GM18861 (cell line): ENCODE results near the gene ZNF516.
"Not testable (repeated sequence)": the region's sequence is repeated elsewhere in the genome, so short reads cannot be mapped to it uniquely, and the experiment has no call there.

Source experiments
- ATAC-seq: cut with Tn5 transposase; IDR thresholded peaks from one replicate; pipeline ENCODE4 v1.9.1; 2021; ENCODE audit not compliant: unreplicated experiment

ZNF516 gene

DNA sequence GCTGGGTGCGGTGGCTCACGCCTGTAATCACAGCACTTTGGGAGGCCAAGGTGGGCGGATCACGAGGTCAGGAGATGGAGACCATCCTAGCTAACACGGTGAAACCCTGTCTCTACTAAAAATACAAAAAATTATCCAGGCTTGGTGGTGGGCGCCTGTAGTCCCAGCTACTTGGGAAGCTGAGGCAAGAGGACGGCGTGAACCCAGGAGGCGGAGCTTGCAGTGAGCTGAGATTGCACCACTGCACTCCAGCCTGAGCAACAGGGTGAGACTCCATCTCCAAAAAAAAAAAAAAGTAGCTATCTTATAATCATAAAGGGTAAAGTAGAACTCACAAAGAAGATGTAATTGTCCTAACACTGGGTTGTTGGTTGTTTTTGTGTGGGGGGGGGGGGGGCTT is 21.5 kb downstream of the ZNF516 start:
- ATAC-seq: not testable (repeated sequence)

DNA sequence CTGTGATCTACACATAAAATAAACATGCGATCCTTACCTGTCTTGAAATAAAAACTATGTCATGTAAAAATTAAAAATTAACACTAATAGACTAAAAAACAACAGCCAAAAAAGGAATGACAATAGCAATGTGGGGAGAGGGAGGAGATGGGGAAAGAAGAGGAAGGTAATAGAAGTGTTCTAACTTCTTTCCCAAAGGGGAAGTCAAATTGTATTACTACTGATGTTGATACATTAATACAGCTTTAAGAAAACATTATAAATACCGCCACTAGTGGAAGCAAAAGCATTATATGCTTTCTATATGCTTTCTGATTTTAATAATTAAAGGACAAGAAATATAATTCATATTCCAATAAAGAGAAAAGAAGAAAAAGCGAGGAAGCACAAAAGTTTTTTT is 22.2 kb downstream of the ZNF516 start:
- ATAC-seq: no peak

DNA sequence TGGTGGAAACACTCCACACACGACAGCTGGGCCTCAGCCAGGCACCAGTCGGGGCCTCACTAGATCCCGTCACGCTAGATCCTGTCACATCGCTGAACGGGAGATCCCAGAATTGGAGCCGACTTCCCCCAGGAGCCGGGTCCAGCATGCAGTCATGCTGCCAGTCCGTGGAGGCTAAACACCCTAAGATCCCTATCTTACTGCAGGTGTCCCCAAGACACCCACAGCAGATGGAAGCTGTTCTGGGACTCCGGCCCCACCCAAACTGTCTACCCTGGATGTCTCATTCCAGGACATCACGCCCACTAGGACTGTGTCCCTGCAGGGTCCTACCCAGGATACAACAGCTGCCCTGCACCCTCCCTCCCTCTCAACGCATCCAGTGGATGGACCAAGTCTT is 23.4 kb downstream of the ZNF516 start:
- no peak for ATAC-seq

DNA sequence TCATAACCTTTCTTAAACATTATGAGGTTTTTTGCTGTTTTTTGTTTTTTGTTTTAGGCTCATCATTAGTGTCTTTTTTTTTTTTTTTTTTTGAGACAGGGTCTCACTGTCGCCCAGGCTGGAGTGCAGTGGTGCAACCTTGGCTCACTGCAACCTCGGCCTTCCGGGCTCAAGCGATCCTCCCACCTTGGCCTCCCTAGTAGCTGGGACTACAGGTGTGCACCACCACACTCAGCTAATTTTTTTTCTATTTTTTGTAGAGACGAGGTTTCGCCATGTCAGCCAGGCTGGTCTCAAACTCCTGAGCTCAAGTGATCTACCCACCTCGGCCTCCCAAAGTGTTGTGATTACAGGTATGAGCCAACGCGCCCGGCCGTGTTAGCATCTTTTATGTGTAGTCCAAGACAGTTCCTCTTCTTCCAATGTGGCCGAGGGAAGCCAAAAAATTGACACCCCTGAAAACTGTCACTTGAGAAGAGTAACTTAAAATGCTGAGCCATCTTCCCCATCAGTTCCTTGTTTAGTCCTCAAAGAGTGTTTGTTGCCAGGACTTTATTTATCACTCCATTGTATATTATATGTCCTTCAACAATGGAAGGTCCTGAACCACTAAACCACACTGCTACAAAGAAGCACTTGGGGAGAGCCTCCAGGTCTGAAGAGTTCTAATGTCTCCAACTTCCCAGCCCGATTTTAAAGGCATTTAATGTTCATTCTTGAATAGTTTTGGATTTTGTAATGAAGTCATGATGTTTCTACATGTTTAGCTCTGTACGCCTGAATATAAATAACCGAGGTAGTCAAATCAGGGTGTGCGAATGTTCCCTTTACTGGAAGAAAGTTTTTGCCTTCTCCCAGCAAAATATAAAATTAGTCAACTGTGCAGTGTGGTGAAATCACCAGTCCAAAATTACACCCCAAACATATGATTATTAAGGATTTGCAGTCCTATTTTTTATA is 26.4 kb downstream of the ZNF516 start:
- ATAC-seq: no peak

DNA sequence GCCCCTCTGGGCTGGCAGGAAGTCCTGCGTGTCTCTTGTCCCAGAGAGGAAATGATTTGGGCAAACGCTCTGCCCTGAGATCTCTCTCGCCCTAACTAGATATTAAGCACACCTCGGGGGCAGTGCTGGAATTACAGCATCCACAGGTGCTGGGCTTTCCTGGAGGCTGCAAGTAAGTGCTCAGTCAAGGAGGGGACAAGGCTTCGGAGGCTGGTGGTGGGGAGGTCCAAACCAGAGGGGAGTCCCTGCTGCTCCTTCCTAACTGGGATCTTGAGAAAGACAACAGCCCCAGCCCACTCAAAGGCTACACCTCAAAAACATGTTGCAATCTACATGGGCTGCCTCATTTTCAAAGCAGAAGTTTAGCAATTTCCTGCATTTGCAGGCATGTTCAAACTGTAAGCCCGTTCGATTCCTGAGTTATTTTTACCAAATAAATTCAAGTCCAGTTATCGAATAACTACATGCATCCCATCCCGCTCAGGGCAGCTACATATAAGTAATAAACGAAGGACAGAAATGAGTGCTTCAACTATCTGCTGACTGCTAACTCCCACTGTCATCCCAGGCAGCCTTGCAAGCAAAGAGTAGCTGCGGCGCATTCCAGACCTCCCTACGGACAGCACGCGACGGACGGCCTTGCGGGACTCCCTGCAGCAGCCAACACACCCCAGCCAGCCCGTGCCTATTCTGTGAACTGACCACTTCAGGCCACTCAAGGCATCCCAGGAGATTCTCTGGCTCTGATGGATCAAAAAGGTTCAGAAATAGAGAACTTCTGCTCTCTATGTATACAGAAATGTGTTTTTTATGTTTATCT is 27.5 kb downstream of the ZNF516 start:
- peak; percentile 53 for ATAC-seq

DNA sequence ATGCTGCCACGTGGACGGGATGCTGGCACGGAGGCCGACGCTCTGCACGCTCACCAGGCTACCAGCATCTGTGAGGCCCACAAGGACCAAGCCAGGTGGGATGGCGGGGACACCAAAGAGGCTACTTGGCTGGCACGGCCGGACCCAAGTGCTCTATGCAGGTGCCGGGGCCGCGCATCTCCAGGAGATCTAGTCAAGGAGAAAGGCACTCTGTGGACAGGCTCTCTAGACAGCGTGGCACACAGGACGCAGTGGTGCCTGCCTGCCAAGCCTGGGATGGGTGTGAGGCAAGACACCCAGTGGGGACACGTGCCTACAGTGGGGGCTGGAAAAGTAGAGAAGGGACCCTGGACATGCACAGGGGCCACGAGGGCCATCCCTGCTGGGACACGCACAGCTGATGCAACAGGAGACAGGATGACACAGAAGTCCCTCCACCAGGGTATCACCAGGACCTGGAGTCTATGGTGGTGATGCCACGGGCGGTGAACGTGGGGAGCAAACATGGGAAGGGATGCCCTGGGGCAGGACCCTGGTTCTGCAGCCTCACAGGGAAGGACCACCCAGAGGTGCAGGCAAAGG is 28.5 kb downstream of the ZNF516 start:
- no peak for ATAC-seq

DNA sequence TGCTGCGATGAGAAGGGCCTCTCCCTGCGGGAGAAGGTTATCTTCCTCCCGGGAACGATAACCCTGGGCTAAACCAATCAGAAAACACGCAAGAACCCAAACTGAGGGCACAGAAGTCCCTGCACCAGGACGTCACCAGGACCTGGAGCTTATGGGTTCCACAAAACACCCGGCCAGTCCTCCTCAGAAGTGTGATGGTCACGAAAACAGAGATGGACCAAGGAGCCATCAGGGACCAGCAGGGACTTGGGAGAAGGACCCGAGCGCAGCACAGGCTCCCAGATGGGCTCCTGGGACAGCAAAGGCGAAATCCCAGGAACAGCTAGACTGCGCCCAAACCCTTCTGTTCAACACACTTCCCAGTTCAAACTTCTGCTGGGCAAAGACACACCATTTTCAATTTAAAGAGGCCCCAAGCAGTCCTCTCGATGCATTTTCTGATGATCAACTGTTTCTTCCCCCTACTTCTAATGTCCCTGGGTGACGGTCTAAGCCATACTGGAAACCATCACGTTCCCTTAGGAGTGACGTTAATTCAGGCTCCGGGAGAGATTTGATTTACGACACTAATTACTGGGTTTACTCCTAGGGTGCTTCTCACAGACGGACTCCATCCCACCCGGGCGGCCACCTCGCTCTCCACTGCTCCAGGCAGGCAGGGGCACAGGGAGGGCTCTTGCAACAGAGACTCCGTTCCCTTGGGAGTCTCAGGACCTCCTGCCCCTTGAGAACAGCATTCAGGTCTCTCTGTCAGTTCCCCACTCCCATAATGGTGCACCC is 29.2 kb downstream of the ZNF516 start:
- no peak for ATAC-seq

DNA sequence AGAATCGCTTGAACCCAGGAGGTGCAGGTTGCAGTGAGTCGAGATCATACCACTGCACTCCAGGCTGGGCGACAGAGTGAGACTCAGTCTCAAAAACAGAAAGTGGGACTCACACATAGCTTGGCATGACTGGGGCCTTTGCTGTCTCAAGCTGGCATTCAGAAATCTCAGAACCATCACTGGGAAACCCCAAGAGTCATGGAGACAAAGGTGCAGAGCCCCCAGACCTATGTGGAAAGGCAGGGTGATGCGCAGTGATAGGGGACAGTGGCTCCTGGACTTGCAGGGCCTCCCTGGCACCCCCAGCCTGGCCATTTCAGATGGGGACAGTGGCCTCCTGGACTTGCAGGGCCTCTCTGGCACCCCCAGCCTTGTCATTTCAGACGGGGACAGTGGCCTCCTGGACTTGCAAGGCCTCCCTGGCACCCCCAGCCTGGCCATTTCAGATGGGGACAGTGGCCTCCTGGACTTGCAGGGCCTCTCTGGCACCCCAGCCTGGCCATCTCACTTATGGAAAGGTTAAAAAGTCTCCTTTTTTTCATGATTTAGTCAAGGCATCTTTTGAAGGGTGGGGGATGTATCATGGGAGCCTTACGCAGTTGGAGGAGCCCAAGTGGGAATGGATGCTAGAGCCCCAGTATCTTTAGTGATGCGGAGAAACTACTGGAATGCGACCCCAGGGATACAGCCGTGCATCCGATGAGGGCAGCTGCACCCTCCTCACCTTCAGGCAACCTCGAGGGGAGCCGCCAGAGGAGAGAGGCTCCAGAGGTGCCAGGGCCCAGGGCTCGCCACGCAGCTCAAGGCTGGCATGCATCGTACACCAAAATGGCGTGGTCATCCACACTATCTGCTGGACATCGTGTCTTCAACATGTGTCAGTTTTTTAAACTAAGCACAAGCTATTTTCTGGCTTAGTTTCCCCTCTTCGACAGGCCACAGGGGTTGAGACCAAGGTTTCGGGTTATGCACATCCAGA is 30.5 kb downstream of the ZNF516 start:
- ATAC-seq: no peak

DNA sequence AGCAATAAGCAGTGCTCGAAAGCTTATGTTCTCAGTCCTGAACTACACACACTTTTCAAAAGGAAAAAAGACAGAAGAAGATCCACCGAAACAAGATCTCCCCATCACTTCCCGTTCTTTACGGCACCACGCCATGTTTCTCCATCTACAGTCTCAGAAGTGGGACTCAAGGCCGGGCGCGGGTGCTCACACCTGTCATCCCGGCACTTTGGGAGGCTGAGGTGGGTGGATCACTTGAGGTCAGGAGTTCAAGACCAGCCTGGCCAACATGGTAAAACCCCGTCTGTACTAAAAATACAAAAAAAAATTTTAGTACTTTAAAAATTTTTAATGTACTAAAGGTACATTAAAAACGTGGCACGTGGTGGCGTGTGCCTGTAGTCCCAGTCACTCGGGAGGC is 31.2 kb downstream of the ZNF516 start:
- no peak for ATAC-seq

DNA sequence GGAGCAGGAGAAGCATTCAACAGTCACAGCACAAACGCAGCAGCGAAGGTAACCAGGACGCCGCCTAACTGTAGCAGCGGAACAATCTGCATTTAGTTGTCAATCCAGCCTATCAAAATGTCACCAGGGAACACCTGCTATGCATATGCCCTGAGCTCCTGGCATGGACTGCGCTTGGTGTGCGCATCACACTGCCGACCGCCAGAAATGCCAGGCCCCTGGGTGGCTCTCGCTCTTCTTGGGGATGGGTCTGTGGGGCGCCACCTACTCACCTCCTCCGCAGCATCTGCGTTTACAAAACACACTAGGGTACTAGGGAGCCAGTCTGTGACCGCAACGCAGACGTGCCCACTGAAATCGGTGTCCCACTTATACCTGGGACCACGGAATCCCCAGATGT is 31.7 kb downstream of the ZNF516 start:
- no peak for ATAC-seq

DNA sequence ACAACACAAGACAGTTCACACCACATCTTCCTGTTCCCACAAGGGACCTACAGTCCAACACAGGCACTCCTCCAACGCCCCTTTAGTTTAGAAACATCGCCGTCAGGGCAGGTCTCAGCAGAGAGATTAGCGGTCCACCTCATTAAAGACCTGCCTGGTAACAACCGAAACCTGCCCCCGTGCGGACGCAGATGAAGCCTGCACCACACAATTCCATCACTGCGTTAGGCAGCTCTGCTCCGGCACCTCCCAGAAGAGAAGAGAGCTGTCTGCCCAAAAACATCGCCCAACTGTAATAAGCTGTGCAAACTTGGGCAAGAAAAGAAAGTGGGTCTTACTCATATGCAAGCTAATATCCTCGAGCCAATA is 32.7 kb downstream of the ZNF516 start:
- ATAC-seq: no peak

DNA sequence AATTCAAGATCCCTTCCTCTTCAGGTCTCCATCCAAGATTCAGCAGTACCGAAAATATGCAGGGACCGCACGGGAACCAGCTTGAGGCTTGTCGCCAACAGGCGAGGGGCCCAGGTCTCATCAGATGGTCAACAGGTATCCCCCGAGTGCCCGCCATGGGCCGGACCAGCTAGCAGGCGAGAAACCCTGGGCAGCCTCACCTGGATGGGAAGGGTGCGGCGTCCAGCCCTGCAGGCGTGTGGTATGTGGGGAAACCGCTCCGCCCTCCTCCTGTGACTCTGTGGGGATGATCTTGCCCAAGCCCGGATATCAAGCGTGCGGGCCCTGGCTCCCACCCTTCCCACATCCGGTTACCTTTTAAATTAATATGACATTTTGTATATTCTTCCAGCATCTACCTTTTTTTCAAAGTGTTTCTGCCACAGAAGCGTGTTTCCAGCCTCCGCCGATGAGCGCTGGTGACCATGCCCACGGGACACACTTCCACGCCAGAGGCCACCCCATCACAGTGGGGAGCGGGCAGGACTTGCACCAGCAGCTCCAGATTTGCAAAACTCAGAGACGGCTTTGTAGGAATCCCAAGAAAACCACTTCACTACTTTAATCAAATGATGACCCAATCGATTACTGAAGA is 33.2 kb downstream of the ZNF516 start:
- ATAC-seq: no peak

DNA sequence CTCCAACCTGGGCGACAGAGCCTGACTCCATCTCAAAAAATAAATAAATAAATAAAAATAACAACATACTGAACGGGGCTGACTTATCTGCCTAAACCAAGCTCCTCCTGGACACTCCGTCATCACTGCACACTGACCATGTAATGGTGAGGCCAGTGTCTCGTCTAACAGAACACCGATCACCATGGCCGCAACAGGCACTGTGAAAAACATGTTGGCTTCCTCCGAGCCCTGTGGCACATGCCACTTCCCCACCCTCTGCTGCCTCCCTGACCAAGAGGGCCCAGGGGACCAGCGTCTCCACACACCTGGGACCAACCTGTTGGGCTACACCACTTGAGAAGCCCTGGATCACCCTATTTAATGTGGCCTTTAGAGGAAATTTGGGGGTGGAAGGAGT is 33.9 kb downstream of the ZNF516 start:
- no peak for ATAC-seq

DNA sequence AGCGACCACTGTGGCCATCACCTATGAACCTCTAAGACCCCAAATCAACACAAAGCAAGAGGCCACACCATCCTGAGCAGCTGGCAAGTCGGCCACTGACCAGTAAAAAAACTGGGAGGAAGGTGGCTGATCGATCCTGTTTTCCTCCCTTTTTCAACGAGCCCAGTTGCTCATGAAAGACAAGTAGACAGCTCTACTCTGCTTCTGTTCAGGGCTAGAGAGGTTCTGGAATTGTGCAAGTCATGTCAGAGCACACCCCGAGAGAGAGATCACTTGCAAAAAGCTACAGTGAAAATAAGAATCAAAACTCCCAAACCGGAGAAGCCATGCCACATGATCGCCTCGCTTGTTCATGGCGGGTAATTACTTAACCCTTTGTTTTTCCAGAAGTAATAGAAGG is 34.6 kb downstream of the ZNF516 start:
- no peak for ATAC-seq

DNA sequence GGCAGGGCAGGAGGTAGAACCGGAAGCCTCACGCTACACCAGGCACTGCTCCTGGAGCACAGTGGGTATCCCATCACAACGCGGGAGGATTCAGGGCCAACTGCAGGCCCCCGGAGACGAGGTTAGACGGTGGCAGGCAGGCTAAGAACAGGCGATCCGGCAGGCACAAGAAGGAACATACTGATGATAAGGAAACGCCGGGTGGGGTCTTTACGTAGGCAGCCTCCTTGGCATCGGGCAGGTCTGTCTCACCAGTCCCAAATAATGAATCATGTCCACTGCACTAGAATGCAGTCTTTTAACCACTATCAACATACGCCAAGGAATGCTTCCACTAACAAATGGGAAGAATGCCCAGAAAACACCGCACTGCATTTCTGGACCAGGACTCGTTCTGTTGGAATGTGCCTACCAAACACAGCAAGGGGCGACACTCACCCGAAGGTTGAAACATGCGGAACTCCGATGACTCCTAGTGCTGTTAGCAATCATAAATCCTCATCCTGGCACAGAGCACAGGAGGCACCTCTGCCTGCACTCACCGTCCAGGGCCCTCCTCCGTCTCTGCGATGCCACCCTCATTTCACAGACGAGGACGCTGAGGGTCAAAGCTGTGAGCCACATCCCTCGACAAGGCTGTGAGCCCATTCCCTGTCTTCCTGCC is 35.2 kb downstream of the ZNF516 start:
- no peak for ATAC-seq

DNA sequence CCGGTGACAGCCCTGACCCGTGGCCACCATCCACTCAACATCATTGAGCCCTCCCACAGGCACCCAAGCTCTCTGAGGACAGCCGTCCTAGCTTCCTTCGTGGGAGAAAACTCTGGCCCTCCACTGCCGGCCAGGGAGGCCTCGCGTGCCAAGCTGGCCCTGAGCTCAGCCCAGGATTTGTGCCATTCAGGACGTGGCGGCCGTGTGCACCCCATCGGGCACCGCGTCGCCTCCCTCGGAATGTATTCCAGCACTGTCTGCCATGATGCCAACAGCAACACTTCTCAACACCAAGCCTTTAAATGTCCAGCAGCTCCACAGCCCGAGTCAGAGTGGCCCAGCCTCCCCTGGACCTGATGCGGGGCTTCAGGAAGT is 35.7 kb downstream of the ZNF516 start:
- no peak for ATAC-seq

DNA sequence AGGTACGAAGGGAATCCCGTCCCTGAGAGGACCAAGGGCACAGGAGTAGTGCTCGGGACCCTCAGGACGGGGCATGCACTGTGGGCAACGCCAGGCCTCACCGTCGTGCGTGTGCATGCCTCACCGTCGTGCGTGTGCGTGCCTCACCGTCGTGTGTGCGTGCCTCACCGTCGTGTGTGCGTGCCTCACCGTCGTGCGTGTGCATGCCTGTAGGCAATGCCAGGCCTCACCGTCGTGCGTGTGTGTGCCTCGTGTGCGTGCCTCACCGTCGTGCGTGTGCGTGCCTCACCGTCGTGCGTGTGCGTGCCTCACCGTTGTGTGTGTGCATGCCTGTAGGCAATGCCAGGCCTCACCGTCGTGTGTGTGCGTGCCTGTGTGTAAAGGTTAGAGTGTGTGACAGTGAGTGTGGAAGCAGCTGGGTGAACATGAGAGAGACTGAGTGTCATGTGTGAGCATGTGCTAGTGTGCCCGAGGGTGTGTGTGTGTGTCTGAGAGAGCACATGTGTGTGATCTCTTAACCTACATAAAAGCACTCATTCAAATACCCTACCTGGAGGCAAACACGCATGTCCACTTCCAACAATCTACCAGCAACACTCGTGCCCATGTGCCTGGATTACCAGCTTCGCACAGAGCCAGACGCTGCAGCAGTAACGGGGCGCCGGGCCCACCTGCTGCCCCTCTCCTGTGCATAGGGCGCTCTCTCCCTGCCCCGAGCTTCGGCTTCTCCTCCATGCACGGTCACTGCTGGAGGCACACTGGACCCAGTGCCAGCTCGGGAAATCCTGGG is 36.3 kb downstream of the ZNF516 start:
- ATAC-seq: no peak

DNA sequence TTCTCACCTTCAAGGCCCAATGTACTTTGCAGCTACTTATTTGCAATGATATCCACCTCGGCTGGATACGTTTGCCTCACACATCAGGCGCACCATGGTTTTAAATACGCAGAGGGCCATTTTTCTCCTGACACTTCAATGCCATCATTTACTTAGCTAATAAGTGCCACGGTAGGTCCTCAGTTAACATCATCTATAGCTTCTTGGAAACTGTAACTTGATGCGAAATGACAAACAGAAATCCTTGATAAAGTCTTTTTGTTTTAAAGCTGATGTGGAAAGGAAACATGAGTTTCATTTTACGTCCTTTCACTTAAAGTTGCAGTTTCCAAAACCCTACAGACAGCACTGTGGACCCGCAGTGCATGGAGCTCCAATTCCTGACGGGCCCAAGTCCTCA is 37.1 kb downstream of the ZNF516 start:
- no peak for ATAC-seq
